ENCODE data around the gene TRIM43.
"Not testable (repeated sequence)": the region's sequence is repeated elsewhere in the genome, so short reads cannot be mapped to it uniquely, and the experiment has no call there.

The TRIM43 gene

DNA sequence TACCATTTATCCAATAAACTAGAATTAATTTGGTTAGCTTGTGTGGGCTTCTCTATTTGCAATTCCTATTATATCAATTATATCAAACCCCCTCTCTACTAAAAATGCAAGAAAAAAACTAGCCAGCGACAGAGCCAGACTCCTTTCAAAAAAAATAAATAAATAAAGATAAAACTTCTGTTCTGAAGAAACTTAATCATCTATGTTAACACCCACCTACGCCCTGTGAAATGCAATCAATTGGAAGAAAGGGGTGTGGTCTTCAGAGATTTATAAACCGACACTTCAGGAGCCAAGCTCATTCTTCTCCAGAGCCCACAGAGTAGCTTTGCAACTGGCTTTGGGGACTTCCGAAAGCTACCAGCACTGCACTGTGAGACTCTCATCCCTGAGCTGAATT lies at the start of gene TRIM43:
Gene TRIM43, plus strand, starts transcription at position 301 of the 400 bp plus-strand sequence. CDS start 2,023 bp downstream, outside the sequence.
- DNase-seq, result not testable (repeated sequence)

DNA sequence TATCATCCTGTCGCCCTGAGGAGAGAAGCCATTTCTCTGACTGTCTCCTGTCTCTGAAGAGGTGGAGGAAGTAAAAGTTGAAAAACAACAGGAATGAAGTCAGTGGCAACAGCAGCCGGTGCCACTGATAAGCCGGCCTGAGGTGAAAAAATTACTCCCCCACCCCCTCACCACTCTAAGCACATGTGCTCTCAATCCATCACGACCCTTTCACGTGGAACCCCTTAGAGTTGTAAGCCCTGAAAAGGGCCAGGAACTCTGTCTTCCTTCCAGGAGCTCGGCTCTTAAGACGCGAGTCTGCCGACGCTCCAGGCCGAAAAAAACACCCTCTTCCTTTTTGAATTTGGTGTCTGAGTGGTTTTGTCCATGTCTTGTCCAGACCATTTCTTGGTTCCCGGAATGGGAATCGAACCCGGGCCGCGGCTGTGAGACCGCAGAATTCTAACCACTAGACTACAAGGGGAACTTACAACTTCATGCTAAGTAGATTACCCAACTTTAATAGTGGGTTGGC lies 40.7 kb upstream of the TRIM43 start:
- DNase-seq, result no peak

DNA sequence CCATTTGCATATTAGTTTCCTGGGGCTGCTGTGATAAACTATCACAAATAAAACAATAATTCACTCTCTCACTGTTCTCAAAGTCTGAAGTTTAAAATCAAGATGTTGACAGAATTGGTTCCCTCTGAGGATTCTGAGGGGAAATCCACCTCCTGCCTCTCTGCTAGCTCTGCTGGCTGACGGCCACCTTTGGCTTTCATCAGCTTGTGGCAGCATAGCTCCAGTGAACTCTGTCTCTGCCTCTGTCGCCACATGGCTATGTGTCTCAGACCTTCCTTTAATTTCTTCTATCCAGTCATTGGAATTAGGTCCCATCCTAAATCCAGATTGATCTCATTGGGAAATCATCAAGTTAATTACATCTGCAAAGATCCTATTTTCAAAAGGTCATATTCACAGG lies 38.9 kb upstream of the TRIM43 start:
- no peak for DNase-seq

DNA sequence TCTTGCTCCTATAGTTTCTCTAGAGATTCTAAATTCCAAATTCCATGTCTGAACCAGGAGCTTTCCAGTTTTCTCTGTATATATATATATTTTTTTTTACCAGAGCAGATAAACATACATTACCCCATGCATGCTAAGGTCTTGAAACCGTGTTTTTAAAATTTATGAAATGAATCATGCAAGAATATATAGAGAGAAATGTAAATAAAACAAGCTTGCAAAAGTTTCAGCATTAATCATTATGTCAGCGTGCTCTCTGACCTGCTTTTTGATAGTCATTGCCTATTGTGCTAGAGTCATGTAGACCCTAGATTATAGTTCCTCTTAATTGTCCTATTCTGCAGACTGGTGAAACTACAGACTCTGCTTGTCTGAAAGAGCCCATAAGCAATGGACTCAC lies 22.6 kb upstream of the TRIM43 start:
- no peak for DNase-seq

GRCh38 chr2:95573866-95574265 lies 17.9 kb upstream of the TRIM43 start:
- DNase-seq, result no peak

- DNase-seq, result no peak
These were observed 17.3 kb upstream of the TRIM43 start for GRCh38 chr2:95574506-95574905.

DNA sequence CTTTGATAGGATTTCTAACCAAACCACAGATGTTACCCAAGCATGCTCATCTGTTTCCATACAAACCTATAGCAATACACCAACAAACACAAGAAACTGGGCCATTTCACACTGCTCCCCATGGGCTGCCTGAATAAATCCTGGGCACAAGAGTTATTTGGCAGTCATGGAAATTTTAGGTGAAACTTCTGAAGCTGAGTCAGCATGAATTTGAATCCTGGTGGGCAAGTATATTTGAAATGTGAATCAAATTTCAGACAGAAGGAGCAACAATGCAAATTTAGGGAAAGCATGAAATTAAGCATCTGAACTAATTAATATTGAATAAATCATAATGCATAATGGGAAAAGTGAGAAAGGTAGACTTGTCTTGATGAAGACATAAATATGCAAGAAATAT lies 15.9 kb upstream of the TRIM43 start:
- no peak for DNase-seq

- no peak for DNase-seq
These were observed 13.3 kb upstream of the TRIM43 start for GRCh38 chr2:95578539-95578938.

DNA sequence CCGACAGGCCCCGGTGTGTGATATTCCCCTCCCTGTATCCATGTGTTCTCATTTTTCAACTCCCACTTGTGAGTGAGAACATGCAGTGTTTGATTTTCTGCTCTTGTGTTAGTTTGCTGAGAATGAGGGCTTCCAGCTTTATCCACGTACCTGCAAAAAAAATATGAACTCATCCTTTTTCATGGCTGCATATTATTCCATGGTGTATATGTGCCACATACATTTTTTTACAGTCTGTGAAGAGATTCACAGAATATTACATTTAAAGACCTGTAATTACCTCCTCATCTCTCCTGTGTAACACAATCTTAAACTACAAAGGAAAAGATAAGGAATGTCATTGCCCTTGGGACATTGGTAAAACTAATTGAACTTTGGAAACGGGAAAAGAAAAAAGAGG lies 8.3 kb upstream of the TRIM43 start:
- not testable (repeated sequence) for DNase-seq

GRCh38 chr2:95584321-95584720 lies 7.5 kb upstream of the TRIM43 start:
- DNase-seq, result not testable (repeated sequence)

DNA sequence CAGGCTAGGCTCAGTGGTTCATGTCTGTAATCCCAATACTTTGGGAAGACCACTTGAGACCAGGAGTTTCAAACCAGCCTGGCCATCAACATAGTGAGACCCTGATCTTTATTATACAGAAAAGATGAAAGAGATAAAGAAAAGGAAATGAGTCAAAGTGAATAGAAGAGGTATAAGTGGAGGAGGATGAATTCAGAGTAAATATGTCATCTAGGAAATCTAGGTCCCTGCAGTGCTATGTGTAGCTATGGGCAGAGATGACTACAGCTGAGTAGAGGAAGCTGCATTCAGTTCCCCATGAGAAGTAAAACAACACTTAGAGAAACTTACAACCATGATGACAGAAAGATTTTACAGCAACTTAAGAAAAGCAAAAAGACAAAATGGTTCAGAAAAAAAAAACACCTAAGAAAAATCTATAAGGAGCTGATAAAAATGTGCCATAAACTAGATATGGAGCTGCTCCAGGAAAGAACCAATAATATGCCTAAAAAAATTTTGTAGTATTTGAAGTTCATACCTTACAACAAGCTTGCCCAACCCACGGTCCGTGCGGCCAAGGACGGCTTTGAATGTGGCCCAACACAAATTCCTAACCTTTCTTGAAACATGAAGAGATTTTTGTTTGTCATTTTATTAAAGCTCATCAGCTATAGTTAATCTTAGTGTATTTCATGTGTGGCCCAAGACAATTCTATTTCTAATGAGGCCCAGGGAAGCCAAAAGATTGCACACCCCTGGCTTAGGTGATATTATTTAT lies 1.8 kb upstream of the TRIM43 start:
- DNase-seq, result not testable (repeated sequence)

- DNase-seq, result not testable (repeated sequence)
These were observed 1.2 kb downstream of the TRIM43 start for GRCh38 chr2:95592973-95593372.

- DNase-seq, result not testable (repeated sequence)
These were observed 3.2 kb downstream of the TRIM43 start for GRCh38 chr2:95595012-95595411.

GRCh38 chr2:95601301-95601700 lies 9.5 kb downstream of the TRIM43 start:
- DNase-seq, result not testable (repeated sequence)

- not testable (repeated sequence) for DNase-seq
These were observed 10.3 kb downstream of the TRIM43 start for GRCh38 chr2:95602146-95602545.

- not testable (repeated sequence) for DNase-seq
These were observed 16.6 kb downstream of the TRIM43 start for GRCh38 chr2:95608356-95608755.

GRCh38 chr2:95609764-95610163 lies 18.0 kb downstream of the TRIM43 start:
- DNase-seq, result not testable (repeated sequence)

DNA sequence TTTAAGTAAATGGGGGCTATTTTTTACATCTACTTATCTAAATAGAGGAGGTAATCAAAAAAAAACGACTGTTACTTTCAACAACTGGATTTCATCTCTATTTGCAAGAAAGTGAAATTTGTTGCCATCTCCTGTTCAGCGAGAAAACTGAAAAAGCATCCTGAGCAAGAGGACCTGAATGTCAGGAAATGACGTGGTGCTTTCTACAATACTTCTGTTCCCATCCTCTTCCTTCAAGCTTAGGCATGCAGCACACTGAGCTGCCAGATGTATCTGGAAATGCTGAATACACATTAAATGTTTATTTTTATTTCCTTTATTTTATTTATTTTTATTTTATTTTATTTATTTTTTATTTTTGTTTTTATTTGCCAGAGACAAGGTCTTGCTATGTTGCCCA lies 21.2 kb downstream of the TRIM43 start:
- not testable (repeated sequence) for DNase-seq

DNA sequence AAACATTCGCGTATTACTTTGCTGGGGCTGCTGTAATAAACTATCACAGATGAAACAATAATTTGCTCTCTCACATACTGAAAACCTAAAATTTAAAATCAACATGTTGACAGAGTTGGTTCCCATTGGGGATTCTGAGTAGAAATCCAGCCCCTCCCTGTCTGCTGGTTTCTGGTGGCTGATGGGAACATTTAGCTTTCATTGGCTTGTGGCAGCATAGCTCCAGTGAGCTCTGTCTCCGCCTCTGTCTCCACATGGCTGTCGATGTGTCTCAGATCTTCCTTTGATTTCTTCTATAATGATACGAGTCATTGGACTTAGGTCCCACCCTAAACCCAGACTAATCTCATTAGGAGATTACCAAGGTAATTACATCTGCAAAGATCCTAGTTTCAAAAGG lies 30.9 kb downstream of the TRIM43 start:
- not testable (repeated sequence) for DNase-seq

DNA sequence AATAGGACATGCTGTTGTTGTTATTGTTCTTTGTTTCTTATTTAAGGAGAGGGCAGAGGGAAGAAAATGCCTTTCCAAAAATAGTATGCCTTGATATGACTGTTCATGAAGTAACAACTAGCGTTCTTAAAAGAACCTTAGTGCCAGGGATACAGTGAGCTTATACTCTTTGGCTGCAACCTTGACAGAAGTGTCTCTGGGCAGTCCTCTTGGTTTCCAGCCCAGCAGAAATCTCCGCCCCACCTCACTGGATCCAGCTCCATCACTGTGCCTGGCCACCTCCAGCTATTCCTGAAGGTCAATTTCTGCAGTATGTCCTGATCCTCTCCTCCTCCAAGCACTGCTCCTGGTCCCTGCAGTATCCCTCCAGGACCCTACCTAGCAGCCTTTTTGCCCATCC lies 39.2 kb downstream of the TRIM43 start:
- not testable (repeated sequence) for DNase-seq

DNA sequence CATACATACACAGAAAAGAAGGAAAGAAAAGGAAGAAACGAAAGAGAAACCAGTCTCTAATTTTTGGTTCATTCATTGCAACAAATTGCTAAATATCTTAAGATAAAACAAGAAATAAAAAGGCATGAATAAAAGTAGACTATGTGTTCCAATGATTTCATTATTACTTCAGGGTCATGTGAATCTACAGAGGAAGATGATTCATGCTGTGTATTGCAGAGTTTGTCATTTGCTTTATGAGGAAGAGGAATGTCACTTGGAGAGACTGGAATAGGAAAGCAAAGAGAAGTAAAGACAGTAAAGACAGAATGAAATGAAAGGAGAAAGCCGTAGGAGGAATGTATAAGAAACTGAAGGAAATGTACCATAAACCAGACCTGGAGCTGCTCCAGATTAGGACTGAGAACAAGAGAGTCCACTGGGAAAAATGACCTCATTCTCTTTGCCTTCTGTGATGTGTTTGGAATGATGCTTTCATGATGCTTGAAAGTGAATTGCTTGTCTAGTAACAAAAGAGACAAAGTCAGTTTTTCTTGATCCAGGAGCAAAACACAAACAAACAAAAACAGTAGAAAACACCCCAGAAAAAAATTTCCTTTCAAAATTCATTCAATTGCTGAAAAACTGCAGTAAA lies 41.9 kb downstream of the TRIM43 start:
- DNase-seq, result not testable (repeated sequence)

GRCh38 chr2:95640515-95641288 lies 48.9 kb downstream of the TRIM43 start:
- DNase-seq, result not testable (repeated sequence)

- DNase-seq, result not testable (repeated sequence)
These were observed 49.4 kb downstream of the TRIM43 start for GRCh38 chr2:95641289-95641575.

DNA sequence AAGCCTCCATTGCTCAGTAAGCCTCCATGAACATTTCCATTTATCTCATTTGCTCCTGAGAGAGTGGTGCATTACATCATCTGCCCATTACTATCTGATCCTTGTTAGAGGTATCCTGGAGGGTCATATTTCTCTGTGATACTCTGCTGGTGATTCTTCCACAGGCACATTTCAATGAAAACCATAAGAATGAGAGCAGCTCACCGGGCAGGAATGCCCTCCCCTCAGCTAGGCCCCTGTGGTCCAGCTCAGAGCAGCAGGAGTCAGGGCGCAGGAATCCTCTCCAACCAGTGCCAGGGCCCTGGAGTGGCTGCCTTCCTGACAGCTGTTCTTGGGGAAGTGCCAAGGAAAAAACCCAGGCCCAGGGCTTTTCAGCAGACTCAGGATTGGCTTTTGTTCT lies 50.0 kb downstream of the TRIM43 start:
- DNase-seq, result not testable (repeated sequence)

Measured in NCI-H2081 (cell line).